Left kidney (tissue), 2 donors: ENCODE data around the gene SAYSD1. TPM values are rescaled to one million over a fixed set of nuclear protein-coding genes. Genes with fewer than 3 reads are reported as not detected.

Experiments
- DNase-seq: peaks from one replicate; pipeline ENCODE4 v3.0.0-alpha.2; 2013
- polyA plus RNA-seq: library from polyadenylated mRNA; unstranded; fragments of 120-200 nt; gene quantifications from one replicate; pipeline ENCODE4 v1.2.1, GENCODE V29; 2013; ENCODE audit not compliant: insufficient read length

Gene SAYSD1
- polyA plus RNA-seq, 1 donor = 20.9 TPM

GRCh38 chr6:39079197-39080125, 35.5 kb downstream of the SAYSD1 start:
- DNase-seq = no peak

- DNase-seq = no peak
These were observed 36.3 kb downstream of the SAYSD1 start for GRCh38 chr6:39078695-39079094.

- DNase-seq = no peak
These were observed 36.9 kb downstream of the SAYSD1 start for GRCh38 chr6:39077882-39078594.

- DNase-seq = no peak
These were observed 38.1 kb downstream of the SAYSD1 start for GRCh38 chr6:39076623-39077535.

- DNase-seq = no peak
These were observed 39.0 kb downstream of the SAYSD1 start for GRCh38 chr6:39075807-39076622.

GRCh38 chr6:39075010-39075686, 39.8 kb downstream of the SAYSD1 start:
- no peak for DNase-seq

- DNase-seq = no peak
These were observed 40.5 kb downstream of the SAYSD1 start for GRCh38 chr6:39074486-39074885.

- no peak for DNase-seq
These were observed 41.3 kb downstream of the SAYSD1 start for GRCh38 chr6:39073471-39074355.

- no peak for DNase-seq
These were observed 42.2 kb downstream of the SAYSD1 start for GRCh38 chr6:39072830-39073229.

- DNase-seq = no peak
These were observed 46.6 kb downstream of the SAYSD1 start for GRCh38 chr6:39068391-39068790.

GRCh38 chr6:39065561-39065960, 49.4 kb downstream of the SAYSD1 start:
- DNase-seq = no peak

GRCh38 chr6:39063526-39063925, 51.5 kb downstream of the SAYSD1 start:
- DNase-seq = no peak

- no peak for DNase-seq
These were observed 52.8 kb downstream of the SAYSD1 start for GRCh38 chr6:39062014-39062740.

- no peak for DNase-seq
These were observed 53.4 kb downstream of the SAYSD1 start for GRCh38 chr6:39061588-39061987.

GRCh38 chr6:39061182-39061581, 53.8 kb downstream of the SAYSD1 start:
- DNase-seq = no peak

GRCh38 chr6:39060467-39061160, 54.4 kb downstream of the SAYSD1 start:
- DNase-seq = no peak

GRCh38 chr6:39059496-39060310, 55.3 kb downstream of the SAYSD1 start:
- no peak for DNase-seq
